HG02588 (cell line): Measurements from ENCODE around the gene TGFBR3.

Experiments used
- ATAC-seq: cut with Tn5 transposase; IDR thresholded peaks from one replicate; pipeline ENCODE4 v1.9.1; 2021; ENCODE audit warnings: mild to moderate bottlenecking, moderate library complexity; ENCODE audit not compliant: unreplicated experiment

The TGFBR3 gene

GRCh38 chr1:91827459-91828321 is 58.3 kb downstream of the TGFBR3 start:
- ATAC-seq: no peak

DNA sequence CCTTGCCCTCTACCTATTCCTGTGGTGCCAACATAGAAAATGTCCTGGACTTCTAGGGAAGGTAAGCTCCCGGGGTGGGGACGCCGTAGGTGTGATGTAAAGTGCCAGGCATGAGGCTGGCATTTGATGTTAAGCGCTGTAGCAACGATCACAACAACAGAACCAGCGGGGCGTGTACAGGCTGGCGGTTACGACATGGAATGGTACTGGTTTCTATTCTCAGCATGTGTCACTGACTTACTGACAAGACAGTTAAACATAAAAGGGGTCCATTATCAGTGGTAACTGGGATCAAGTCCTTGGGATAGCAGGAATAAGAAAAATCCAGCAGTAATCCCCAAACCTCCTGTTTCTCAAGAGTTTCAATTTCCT is 58.9 kb downstream of the TGFBR3 start:
- ATAC-seq: no peak

- ATAC-seq: no peak
Observed at GRCh38 chr1:91826649-91827048, 59.3 kb downstream of the TGFBR3 start.

DNA sequence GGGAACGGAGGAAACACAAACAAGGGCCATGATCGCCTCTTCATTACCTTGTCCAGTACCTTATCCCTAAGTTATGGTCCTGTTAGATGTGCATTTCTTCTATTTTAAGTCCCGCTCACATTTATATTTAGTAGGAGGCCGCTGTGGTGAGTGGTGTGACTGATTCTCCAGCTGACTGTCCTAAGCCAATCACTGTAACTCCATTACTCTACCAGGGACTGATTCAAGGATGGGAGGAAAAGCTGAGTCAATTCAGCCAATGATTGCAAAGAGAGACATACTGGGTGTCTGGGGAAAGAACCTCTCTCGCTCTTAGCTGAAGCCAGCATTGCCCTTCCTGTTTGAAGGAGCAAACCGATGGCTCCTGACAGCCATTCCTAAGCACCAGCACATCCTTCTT is 59.7 kb downstream of the TGFBR3 start:
- no peak for ATAC-seq

DNA sequence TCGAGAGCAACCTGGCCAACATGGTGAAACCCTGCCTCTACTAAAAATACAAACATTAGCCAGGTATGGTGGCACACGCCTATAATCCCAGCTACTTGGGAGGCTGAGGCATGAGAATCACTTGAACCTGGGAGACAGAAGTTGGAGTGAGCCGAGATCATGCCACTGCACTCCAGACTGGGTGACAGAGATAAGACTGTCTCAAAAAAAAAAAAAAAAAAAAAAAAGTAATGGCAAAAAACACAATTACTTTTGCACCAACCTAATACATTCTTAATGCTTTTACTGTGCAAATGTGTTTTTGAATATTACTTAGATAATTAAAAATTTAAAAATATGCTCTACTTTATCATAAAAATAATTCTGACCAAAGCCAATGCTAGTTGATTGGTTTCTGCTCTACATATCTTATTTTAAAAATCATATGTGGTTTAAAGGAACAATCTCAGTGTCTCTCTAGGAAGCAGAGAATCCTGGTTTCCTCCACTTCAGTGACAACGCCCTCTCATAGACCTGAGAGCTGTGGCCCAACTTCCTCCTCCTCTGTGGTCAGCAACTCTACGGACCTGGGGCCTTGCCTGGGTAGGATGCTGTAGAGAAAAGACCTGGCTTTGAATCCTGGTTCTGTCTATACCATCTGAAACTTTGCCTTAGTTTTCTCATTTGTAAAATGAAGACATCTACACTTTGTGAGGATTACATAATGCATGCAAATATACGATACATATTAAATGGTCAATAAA is 64.7 kb downstream of the TGFBR3 start:
- no peak for ATAC-seq

DNA sequence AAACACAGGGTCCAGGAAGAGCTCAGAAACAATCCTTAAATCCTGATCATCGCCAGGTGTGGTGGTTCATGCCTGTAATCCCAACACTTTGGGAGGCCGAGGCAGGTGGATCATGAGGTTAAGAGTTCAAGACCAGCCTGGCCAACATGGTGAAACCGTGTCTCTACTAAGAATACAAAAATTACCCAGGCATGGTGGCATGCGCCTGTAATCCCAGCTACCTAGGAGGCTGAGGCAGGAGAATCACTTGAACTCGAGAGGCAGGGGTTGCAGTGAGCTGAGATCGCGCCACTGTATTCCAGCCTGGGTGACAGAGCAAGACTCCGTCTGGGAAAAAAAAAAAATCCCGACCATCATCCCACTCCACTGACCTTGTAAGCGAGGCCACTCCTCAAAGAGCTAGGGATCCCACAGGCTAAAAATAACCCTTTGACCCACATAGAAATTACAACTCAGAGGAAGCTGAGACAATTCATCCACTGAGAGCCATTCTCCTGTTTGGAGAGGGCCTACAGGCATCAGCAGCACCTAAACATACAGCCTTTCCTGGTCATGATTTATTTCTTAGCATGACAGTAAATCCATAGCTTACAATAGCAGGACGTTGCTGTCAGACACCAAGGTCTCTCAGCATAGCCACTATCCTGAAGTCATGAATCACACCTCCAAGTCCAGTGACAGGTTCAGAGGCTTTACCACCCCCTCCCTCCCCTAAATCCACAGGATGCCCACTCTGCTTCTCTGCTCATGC is 66.7 kb downstream of the TGFBR3 start:
- no peak for ATAC-seq

DNA sequence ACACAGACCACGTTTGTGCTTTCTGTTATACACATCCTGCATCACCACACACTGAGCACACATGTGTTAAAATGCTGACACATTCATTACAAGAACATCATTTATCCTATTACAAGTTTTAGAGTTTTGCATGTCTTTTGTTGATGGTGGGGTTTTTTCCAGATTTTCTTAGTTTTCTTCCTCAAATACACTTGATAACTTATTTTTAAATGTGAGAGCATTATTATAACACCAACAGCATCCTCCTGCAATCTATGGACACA is 67.3 kb downstream of the TGFBR3 start:
- no peak for ATAC-seq

DNA sequence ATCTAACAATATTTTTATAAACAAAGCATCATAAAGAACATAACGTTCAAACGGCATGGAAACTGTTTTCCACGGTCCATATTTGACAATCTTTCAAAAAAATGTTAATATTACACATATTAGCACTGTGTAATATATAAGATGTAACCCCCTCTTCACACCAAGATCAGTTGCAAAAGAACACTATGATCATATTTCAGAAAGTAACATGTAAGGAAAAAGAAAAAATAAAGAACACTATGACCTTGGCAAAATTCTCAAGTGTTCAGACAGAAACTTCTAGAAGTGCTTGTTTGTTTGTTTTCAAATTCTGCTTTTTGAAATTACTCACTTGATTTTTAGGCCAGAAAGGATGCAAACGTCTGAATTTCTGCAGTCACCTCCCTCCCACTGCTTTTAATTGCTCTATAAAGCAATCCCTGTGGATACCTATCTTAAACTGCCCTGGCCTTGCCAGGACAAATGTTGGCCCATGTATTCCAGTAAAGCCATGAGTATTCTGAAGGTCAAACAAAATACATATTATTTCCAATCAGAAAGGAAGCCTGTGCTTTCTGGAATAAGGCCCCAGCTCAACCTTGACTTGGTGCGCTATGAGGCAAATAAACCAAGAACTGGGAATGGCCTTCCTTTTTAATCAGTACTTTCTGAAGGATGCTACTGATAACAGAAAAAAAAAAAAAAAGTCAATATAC is 68.6 kb downstream of the TGFBR3 start:
- ATAC-seq: no peak

DNA sequence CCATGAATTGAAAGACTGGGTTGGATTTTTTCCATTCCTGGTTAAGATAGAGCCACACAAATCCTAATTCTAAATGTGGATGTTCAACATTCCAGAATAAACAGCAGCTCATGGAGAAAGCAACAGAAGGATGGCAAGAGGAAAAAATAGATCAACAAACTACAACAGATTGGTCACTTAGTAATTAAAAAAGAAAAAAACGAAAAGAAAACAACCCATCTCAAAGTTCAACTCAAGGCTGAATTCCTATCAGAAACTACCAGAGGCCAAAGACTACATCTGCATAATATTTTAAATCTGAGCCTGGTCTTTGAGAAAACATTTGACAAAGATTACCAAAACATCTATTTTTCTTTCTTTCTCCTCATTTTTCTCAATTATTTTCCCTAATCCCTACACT is 69.9 kb downstream of the TGFBR3 start:
- no peak for ATAC-seq

- ATAC-seq: no peak
Observed at GRCh38 chr1:91814448-91814847, 71.5 kb downstream of the TGFBR3 start.

DNA sequence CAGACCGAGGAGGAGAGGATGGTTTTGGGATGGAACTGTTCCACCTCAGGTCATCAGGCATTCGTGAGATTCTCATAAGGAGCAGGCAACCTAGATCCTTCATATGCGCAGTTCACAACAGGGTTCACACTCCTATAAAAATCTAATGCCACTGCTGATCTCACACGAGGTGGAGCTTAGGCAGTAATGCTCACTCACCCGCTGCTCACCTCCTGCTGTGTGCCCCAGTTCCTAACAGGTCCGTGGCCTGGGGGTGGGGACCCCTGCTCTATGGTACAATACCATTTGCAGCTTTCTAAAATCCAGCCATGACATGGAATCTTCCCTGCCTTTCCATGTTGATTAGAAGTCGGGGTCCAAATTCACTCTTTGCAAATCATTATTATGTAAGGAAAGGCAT is 72.1 kb downstream of the TGFBR3 start:
- no peak for ATAC-seq

GRCh38 chr1:91811363-91812025 is 74.5 kb downstream of the TGFBR3 start:
- no peak for ATAC-seq

DNA sequence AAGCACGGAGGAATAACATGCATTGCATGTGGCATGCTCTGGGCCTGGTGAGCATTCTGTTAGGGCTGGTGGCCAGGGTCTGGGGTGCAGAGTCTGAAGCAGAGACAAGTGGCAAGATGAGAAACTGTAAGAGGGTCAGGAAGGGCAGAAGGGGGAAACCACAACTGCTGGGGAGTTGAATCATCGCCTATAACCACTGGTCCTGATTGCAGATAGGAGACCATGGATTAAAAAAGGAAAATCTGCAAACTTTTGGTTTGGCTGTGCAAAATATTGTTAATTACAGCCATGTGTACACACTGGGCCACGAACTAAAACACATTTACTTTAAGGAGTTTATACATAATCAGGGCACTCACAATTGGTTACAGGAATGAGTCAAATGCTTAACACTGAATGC is 76.6 kb downstream of the TGFBR3 start:
- no peak for ATAC-seq

- no peak for ATAC-seq
Observed at GRCh38 chr1:91807921-91808620, 77.9 kb downstream of the TGFBR3 start.

DNA sequence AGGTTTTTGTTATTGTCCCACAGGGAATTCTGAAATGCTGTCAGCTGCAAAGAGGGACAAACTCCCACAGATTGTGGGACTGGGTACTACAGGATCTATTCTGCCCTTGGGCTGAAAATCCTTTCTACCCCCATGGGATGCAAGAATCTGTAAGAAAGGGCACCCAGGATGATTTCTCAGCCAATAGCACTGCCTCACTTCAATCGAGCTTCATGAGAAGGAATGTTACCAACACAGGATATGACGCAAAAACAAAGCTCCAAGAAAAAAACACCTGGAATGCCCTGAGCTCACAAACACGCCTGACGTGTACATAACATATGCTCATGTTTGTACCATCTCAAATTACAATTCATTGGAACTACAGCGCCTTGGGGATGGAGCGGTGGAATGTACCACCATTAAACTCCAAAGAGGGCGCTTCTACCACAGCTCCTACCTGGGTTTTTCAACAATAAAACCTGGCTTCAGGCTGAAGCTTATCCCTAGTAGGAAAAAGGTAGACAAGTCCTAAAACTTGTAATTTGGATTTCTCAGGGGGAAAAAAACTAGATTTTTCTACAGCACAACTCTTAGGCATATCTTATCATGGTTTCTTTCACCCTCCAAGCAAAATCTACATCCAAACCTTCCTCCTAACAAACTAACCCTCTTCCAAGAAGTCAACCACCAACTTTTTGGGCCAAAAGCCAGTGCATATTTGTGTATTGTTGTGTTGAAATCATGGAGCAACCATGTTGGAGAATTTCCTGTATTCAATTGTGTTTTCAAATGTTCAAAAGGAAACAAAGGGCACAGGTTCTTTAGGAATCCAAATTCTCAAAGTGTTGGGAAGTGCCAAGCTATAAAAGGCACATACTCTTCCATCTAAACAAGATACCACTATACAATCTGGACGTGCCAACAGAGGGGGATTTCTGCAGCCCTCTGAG is 78.9 kb downstream of the TGFBR3 start:
- no peak for ATAC-seq

DNA sequence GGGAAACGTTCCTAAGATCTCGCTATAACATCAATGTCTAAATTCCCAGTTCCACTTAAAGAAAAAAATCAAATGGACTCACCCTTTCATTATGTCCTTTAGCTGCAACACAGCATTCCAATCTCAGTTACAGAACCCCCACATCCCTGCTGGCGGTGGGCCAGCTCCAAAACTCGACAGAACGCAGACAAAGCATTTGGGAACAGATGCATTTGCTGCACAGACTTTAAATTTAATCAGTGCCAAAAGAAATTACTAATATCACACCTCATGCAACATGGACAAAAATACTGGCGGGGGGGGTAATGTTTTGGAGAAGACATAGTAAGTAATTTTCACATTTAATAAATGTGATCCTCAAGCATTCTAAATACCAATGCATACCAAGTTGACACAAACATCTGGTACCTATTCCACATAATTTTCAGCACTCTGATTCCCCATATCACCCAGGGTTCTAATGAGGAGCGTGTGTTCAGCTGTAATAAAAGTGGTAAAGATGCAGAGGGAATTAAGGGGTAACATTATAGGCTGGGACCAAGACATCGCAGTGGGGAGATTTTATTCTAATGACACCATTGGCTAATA is 79.7 kb downstream of the TGFBR3 start:
- ATAC-seq: no peak

- ATAC-seq: no peak
Observed at GRCh38 chr1:91805311-91805801, 80.6 kb downstream of the TGFBR3 start.

DNA sequence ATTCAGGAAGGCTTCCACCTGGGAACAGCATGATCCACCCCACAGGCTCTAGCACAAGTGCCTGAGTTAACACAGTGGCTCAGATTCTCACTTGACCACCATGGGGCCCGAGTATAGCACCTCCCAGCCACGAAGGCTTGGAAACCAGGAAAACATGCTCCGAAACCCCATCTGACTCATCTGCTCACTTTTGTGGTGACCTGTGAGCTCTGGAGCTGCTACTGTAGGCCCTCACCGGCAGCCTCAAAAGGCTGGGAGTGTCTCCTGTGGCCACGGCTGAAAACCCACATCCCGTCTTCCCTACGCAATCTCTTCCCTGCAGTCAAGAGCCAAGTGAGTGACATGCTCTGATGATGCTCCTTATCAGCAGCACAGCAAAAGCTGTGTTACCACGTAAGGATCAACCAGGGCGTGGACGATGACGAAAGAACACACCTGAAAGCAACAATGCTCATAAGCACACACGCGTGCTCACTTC is 81.4 kb downstream of the TGFBR3 start:
- ATAC-seq: no peak
